K562 (cell line): Measurements from ENCODE around the gene IFRD1.

Source experiments
- CEBPB ChIP-seq: fragments of 450-650 bp; IDR thresholded peaks from 2 replicates; pipeline ENCODE4 v1.6.1; 2016; ENCODE audit warnings: missing genetic modification characterization, missing compliant biosample characterization
- CREM ChIP-seq: IDR thresholded peaks from 2 replicates; pipeline ENCODE4 v1.6.1; 2014; ENCODE audit warnings: antibody characterized with exemption, low read depth
- ERF ChIP-seq: fragments of 450-650 bp; formaldehyde crosslinking; IDR thresholded peaks from 2 replicates; pipeline ENCODE4 v1.4.0; 2020; ENCODE audit warnings: mild to moderate bottlenecking, mixed read lengths
- HDAC2 ChIP-seq: fragments of 450-650 bp; IDR thresholded peaks from 2 replicates; pipeline ENCODE4 v1.6.1; 2016; ENCODE audit warnings: mild to moderate bottlenecking
- TEAD4 ChIP-seq, 2 experiments: sonication (generic) in 1 of 2; formaldehyde crosslinking in 1 of 2; IDR thresholded peaks; 2 replicates each; pipeline versions ENCODE4 v1.6.1 to v1.8.0; 2012 to 2022; ENCODE audit warnings: borderline replicate concordance in 1 of 2, inconsistent platforms in 1 of 2, low read length in 1 of 2, mild to moderate bottlenecking in 1 of 2, missing genetic modification reagents in 1 of 2
- YY1 ChIP-seq, 3 experiments: IDR thresholded peaks; 2 replicates each; pipeline ENCODE4 v1.6.1; 2011; ENCODE audit warnings: low read length in 2 of 3, mild to moderate bottlenecking in 2 of 3, moderate library complexity in 2 of 3, borderline replicate concordance in 1 of 3, control low read depth in 1 of 3, low read depth in 1 of 3; ENCODE audit not compliant: insufficient read depth in 3 of 3, insufficient replicate concordance in 2 of 3, control insufficient read depth in 1 of 3, insufficient read length in 1 of 3; ENCODE audit errors: extremely low read depth in 1 of 3
- TF ChIP-seq, protein P1 (sequence below): fragments of 450-650 bp; IDR thresholded peaks from 2 replicates; pipeline ENCODE4 v1.7.1; 2018; ENCODE audit warnings: mild to moderate bottlenecking, low read depth; ENCODE audit not compliant: partially characterized antibody
- TF ChIP-seq, protein P2 (sequence below): fragments of 450-650 bp; IDR thresholded peaks from 2 replicates; pipeline ENCODE4 v1.6.1; 2016; ENCODE audit warnings: mild to moderate bottlenecking, moderate library complexity
- TF ChIP-seq, protein P3 (sequence below), 3 experiments: IDR thresholded peaks in 2 of 3; conservative IDR thresholded peaks in 1 of 3; 2 replicates each; pipeline ENCODE4 v1.5.1; 2011 to 2012; ENCODE audit warnings: low read length in 3 of 3, mild to moderate bottlenecking in 3 of 3, control low read depth in 2 of 3, improper control_type of control experiment in 1 of 3, inconsistent platforms in 1 of 3, low read depth in 1 of 3, mixed read lengths in 1 of 3, moderate library complexity in 1 of 3; ENCODE audit not compliant: insufficient read depth in 2 of 3
- TF ChIP-seq, protein P4 (sequence below): sonication (generic); formaldehyde crosslinking; IDR thresholded peaks from 2 replicates; pipeline ENCODE4 v1.5.0; 2020; ENCODE audit warnings: missing genetic modification reagents

DNA sequence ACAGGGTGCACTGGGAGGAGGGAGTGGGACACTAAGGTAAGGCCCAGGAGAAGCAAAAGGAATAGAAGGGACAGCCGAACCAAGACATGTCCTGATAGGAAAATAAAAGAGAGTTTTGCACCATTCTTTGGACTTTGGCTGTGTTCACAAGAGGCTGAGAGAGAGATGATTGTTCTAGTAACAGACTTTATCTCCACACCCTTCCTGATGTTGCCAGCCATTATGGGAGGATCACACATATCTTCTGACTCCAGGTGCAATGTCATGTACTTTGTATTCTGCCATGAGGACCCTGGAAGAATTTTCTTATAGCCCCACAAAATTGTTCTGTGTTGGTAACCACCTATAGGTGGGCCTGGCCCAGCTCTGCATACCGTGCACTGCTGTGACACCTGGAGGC is 41.9 kb downstream of the IFRD1 start:
- no peak for TF ChIP-seq CEBPB (tag)
- TF ChIP-seq, protein P1, sequence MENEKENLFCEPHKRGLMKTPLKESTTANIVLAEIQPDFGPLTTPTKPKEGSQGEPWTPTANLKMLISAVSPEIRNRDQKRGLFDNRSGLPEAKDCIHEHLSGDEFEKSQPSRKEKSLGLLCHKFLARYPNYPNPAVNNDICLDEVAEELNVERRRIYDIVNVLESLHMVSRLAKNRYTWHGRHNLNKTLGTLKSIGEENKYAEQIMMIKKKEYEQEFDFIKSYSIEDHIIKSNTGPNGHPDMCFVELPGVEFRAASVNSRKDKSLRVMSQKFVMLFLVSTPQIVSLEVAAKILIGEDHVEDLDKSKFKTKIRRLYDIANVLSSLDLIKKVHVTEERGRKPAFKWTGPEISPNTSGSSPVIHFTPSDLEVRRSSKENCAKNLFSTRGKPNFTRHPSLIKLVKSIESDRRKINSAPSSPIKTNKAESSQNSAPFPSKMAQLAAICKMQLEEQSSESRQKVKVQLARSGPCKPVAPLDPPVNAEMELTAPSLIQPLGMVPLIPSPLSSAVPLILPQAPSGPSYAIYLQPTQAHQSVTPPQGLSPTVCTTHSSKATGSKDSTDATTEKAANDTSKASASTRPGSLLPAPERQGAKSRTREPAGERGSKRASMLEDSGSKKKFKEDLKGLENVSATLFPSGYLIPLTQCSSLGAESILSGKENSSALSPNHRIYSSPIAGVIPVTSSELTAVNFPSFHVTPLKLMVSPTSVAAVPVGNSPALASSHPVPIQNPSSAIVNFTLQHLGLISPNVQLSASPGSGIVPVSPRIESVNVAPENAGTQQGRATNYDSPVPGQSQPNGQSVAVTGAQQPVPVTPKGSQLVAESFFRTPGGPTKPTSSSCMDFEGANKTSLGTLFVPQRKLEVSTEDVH: no peak
- no peak for TF ChIP-seq HDAC2
- no peak for TF ChIP-seq ERF (CRISPR knock-in tag)
- no peak for TF ChIP-seq YY1 (IDR thresholded peaks at IDR 0.05; ENCODE audit: borderline replicate concordance in 1 of 3, control insufficient read depth in 1 of 3, extremely low read depth in 1 of 3, insufficient read depth in 3 of 3, insufficient read length in 1 of 3, insufficient replicate concordance in 2 of 3, low read depth in 1 of 3, low read length in 2 of 3)
- TF ChIP-seq, protein P2, sequence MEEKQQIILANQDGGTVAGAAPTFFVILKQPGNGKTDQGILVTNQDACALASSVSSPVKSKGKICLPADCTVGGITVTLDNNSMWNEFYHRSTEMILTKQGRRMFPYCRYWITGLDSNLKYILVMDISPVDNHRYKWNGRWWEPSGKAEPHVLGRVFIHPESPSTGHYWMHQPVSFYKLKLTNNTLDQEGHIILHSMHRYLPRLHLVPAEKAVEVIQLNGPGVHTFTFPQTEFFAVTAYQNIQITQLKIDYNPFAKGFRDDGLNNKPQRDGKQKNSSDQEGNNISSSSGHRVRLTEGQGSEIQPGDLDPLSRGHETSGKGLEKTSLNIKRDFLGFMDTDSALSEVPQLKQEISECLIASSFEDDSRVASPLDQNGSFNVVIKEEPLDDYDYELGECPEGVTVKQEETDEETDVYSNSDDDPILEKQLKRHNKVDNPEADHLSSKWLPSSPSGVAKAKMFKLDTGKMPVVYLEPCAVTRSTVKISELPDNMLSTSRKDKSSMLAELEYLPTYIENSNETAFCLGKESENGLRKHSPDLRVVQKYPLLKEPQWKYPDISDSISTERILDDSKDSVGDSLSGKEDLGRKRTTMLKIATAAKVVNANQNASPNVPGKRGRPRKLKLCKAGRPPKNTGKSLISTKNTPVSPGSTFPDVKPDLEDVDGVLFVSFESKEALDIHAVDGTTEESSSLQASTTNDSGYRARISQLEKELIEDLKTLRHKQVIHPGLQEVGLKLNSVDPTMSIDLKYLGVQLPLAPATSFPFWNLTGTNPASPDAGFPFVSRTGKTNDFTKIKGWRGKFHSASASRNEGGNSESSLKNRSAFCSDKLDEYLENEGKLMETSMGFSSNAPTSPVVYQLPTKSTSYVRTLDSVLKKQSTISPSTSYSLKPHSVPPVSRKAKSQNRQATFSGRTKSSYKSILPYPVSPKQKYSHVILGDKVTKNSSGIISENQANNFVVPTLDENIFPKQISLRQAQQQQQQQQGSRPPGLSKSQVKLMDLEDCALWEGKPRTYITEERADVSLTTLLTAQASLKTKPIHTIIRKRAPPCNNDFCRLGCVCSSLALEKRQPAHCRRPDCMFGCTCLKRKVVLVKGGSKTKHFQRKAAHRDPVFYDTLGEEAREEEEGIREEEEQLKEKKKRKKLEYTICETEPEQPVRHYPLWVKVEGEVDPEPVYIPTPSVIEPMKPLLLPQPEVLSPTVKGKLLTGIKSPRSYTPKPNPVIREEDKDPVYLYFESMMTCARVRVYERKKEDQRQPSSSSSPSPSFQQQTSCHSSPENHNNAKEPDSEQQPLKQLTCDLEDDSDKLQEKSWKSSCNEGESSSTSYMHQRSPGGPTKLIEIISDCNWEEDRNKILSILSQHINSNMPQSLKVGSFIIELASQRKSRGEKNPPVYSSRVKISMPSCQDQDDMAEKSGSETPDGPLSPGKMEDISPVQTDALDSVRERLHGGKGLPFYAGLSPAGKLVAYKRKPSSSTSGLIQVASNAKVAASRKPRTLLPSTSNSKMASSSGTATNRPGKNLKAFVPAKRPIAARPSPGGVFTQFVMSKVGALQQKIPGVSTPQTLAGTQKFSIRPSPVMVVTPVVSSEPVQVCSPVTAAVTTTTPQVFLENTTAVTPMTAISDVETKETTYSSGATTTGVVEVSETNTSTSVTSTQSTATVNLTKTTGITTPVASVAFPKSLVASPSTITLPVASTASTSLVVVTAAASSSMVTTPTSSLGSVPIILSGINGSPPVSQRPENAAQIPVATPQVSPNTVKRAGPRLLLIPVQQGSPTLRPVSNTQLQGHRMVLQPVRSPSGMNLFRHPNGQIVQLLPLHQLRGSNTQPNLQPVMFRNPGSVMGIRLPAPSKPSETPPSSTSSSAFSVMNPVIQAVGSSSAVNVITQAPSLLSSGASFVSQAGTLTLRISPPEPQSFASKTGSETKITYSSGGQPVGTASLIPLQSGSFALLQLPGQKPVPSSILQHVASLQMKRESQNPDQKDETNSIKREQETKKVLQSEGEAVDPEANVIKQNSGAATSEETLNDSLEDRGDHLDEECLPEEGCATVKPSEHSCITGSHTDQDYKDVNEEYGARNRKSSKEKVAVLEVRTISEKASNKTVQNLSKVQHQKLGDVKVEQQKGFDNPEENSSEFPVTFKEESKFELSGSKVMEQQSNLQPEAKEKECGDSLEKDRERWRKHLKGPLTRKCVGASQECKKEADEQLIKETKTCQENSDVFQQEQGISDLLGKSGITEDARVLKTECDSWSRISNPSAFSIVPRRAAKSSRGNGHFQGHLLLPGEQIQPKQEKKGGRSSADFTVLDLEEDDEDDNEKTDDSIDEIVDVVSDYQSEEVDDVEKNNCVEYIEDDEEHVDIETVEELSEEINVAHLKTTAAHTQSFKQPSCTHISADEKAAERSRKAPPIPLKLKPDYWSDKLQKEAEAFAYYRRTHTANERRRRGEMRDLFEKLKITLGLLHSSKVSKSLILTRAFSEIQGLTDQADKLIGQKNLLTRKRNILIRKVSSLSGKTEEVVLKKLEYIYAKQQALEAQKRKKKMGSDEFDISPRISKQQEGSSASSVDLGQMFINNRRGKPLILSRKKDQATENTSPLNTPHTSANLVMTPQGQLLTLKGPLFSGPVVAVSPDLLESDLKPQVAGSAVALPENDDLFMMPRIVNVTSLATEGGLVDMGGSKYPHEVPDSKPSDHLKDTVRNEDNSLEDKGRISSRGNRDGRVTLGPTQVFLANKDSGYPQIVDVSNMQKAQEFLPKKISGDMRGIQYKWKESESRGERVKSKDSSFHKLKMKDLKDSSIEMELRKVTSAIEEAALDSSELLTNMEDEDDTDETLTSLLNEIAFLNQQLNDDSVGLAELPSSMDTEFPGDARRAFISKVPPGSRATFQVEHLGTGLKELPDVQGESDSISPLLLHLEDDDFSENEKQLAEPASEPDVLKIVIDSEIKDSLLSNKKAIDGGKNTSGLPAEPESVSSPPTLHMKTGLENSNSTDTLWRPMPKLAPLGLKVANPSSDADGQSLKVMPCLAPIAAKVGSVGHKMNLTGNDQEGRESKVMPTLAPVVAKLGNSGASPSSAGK: no peak
- TF ChIP-seq, protein P3, sequence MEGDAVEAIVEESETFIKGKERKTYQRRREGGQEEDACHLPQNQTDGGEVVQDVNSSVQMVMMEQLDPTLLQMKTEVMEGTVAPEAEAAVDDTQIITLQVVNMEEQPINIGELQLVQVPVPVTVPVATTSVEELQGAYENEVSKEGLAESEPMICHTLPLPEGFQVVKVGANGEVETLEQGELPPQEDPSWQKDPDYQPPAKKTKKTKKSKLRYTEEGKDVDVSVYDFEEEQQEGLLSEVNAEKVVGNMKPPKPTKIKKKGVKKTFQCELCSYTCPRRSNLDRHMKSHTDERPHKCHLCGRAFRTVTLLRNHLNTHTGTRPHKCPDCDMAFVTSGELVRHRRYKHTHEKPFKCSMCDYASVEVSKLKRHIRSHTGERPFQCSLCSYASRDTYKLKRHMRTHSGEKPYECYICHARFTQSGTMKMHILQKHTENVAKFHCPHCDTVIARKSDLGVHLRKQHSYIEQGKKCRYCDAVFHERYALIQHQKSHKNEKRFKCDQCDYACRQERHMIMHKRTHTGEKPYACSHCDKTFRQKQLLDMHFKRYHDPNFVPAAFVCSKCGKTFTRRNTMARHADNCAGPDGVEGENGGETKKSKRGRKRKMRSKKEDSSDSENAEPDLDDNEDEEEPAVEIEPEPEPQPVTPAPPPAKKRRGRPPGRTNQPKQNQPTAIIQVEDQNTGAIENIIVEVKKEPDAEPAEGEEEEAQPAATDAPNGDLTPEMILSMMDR (IDR thresholded peaks at IDR 0.05 in 2 of 3, conservative IDR thresholded peaks at IDR 0.05 in 1 of 3; ENCODE audit: insufficient read depth in 2 of 3, low read depth in 1 of 3, low read length in 3 of 3): no peak
- no peak for TF ChIP-seq CREM
- TF ChIP-seq, protein P4, sequence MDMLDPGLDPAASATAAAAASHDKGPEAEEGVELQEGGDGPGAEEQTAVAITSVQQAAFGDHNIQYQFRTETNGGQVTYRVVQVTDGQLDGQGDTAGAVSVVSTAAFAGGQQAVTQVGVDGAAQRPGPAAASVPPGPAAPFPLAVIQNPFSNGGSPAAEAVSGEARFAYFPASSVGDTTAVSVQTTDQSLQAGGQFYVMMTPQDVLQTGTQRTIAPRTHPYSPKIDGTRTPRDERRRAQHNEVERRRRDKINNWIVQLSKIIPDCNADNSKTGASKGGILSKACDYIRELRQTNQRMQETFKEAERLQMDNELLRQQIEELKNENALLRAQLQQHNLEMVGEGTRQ (CRISPR knock-in tag): no peak
- TF ChIP-seq TEAD4 (IDR thresholded peaks at IDR 0.05; ENCODE audit: low read length): no peak
- TF ChIP-seq TEAD4 (CRISPR knock-in tag; IDR thresholded peaks at IDR 0.05; ENCODE audit: borderline replicate concordance): no peak
